ENCODE measurements around the gene MMP2. TPM values are rescaled to one million over a fixed set of nuclear protein-coding genes. Genes with fewer than 3 reads are reported as not detected.
A peak's percentile ranks its signal among the peaks of the same experiment; 100 is the strongest.

Gene MMP2
- total RNA-seq, 2 donors from 2014 or later, result not detected

DNA sequence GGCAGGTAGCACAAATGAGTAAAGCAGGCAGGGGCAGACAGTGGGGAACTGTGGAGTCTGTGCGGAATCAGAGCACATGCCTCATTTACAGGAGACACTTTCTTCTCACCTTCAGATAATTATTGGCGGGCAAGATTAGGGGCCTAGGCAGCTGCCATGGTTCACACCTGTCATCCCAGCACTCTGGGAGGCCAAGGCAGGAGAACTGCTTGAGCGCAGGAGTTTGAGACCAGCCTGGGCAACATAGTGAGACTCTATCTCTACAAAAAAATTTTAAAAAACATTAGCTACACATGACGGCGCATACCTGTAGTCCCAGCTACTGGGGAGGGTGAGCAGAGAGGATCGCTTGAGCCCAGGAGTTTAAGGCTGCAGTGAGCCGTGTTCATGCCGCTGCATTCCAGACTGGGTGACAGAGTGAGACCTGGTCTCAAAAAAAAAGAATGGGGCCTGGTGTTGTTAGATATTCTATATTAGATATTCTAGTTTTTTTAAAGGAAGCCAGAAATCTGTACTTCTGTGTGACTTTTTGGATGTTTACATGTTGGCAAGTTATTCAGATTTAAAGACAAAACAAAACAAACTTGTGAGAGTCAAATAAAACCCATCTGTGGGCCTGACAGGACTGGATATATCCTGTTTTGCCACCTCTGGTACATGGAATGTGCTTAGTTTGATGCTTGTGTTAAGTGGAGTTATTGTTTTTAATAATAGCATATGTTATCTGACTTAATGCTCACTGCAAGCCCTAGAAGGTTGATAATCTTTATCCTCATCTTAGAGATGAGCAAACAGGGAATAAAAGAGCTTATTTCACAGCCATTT is 24.9 kb downstream of the MMP2 start:
- Mint-ChIP-seq H3K36me3 (ENCODE audit: low read depth) (peaks cover 3% of the 10 kb centered on the region), H3K27ac (no peak overlapping the region), H3K4me1 (peaks cover 13% of the 10 kb centered on the region), H3K4me3 (no peak overlapping the region), H3K27me3 (peaks cover 38% of the 10 kb centered on the region)
- ATAC-seq (no peak), DNase-seq (no peak)
- H3K9me3 ChIP-seq (ENCODE audit: control insufficient read depth, low read length, poor library complexity, severe bottlenecking), result no peaks in the 10 kb centered on the region

DNA sequence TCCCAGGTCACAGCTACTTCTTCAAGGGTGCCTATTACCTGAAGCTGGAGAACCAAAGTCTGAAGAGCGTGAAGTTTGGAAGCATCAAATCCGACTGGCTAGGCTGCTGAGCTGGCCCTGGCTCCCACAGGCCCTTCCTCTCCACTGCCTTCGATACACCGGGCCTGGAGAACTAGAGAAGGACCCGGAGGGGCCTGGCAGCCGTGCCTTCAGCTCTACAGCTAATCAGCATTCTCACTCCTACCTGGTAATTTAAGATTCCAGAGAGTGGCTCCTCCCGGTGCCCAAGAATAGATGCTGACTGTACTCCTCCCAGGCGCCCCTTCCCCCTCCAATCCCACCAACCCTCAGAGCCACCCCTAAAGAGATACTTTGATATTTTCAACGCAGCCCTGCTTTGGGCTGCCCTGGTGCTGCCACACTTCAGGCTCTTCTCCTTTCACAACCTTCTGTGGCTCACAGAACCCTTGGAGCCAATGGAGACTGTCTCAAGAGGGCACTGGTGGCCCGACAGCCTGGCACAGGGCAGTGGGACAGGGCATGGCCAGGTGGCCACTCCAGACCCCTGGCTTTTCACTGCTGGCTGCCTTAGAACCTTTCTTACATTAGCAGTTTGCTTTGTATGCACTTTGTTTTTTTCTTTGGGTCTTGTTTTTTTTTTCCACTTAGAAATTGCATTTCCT is 26.5 kb downstream of the MMP2 start:
- H3K4me3 Mint-ChIP-seq, result no peak overlapping the region
- peaks cover 46% of the 10 kb centered on the region for H3K27me3 Mint-ChIP-seq
- peaks cover 5% of the 10 kb centered on the region for H3K36me3 Mint-ChIP-seq (ENCODE audit: low read depth)
- peaks cover 5% of the 10 kb centered on the region for H3K4me1 Mint-ChIP-seq
- ATAC-seq, result no peak
- H3K9me3 ChIP-seq (ENCODE audit: control insufficient read depth, low read length, poor library complexity, severe bottlenecking), result no peaks in the 10 kb centered on the region
- no peak overlapping the region for H3K27ac Mint-ChIP-seq
- DNase-seq, result no peak

DNA sequence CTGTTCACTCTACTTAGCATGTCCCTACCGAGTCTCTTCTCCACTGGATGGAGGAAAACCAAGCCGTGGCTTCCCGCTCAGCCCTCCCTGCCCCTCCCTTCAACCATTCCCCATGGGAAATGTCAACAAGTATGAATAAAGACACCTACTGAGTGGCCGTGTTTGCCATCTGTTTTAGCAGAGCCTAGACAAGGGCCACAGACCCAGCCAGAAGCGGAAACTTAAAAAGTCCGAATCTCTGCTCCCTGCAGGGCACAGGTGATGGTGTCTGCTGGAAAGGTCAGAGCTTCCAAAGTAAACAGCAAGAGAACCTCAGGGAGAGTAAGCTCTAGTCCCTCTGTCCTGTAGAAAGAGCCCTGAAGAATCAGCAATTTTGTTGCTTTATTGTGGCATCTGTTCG is 27.1 kb downstream of the MMP2 start:
- Mint-ChIP-seq H3K27me3 (peaks cover 46% of the 10 kb centered on the region), H3K36me3 (ENCODE audit: low read depth) (peaks cover 5% of the 10 kb centered on the region), H3K27ac (no peak overlapping the region), H3K4me3 (no peak overlapping the region), H3K4me1 (peaks cover 2% of the 10 kb centered on the region)
- DNase-seq (no peak), ATAC-seq (no peak)
- H3K9me3 ChIP-seq (ENCODE audit: control insufficient read depth, low read length, poor library complexity, severe bottlenecking), result no peaks in the 10 kb centered on the region

DNA sequence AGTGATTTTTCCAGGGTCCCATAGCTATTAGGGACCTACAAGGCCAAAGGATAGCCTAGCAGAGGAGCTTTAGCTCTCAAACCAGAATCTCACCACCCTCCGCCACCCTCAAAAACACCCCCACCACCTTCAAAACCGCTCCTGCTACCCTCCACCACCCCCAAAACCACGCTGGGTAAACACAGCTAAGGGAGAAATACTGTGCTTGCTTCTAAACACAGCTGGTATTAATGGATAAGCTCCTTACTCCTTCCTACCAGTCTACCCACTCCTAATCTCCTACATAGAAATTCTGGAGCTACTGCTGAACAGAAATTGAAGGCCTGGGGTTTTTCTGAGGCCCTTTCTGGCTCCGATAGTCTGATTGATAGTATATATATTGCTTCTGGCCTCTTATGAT is 27.7 kb downstream of the MMP2 start:
- Mint-ChIP-seq H3K36me3 (ENCODE audit: low read depth) (peaks cover 5% of the 10 kb centered on the region), H3K27ac (no peak overlapping the region), H3K27me3 (peaks cover 41% of the 10 kb centered on the region)

DNA sequence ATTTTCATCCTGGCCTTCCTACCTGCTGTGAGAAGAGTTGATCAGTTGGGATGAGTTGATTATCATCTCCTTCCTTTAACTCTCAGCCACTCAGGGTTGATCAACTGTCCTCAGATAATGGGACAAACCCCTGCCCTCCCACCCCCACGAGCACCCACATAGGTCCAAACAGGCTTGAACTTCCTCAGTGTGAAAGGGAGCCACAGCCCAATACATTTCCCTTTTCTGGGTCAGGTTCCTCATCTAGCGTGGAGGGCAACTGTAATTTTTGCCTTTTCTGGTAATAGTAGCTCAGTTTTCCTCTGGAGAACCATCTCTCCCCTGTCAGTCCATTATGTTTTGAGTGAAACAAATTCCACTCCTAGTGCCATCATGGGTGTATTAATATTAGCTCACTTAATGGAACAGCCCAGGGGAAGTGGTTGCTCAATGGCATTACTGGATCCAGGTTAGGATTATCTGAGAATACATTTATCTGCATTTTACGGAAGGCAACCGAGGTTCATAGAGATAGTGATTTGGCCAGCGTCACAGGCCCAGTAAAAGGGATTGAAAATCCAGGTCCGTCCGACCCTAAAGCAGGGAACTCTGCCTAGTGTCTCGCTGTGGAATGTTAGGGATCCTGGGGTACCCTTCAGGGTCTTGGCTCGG is 29.4 kb downstream of the MMP2 start:
- DNase-seq, result no peak
- peaks cover 2% of the 10 kb centered on the region for H3K4me1 Mint-ChIP-seq
- H3K36me3 Mint-ChIP-seq (ENCODE audit: low read depth), result peaks cover 5% of the 10 kb centered on the region
- H3K27ac Mint-ChIP-seq, result no peak overlapping the region
- no peak for ATAC-seq
- no peaks in the 10 kb centered on the region for H3K9me3 ChIP-seq (ENCODE audit: control insufficient read depth, low read length, poor library complexity, severe bottlenecking)
- peaks cover 48% of the 10 kb centered on the region for H3K27me3 Mint-ChIP-seq
- H3K4me3 Mint-ChIP-seq, result no peak overlapping the region

More for the DNA sequence above, 27.7 kb downstream of the MMP2 start:
- DNase-seq (no peak), ATAC-seq (no peak)
- peaks cover 2% of the 10 kb centered on the region for H3K4me1 Mint-ChIP-seq
- no peaks in the 10 kb centered on the region for H3K9me3 ChIP-seq (ENCODE audit: control insufficient read depth, low read length, poor library complexity, severe bottlenecking)
- H3K4me3 Mint-ChIP-seq, result no peak overlapping the region

DNA sequence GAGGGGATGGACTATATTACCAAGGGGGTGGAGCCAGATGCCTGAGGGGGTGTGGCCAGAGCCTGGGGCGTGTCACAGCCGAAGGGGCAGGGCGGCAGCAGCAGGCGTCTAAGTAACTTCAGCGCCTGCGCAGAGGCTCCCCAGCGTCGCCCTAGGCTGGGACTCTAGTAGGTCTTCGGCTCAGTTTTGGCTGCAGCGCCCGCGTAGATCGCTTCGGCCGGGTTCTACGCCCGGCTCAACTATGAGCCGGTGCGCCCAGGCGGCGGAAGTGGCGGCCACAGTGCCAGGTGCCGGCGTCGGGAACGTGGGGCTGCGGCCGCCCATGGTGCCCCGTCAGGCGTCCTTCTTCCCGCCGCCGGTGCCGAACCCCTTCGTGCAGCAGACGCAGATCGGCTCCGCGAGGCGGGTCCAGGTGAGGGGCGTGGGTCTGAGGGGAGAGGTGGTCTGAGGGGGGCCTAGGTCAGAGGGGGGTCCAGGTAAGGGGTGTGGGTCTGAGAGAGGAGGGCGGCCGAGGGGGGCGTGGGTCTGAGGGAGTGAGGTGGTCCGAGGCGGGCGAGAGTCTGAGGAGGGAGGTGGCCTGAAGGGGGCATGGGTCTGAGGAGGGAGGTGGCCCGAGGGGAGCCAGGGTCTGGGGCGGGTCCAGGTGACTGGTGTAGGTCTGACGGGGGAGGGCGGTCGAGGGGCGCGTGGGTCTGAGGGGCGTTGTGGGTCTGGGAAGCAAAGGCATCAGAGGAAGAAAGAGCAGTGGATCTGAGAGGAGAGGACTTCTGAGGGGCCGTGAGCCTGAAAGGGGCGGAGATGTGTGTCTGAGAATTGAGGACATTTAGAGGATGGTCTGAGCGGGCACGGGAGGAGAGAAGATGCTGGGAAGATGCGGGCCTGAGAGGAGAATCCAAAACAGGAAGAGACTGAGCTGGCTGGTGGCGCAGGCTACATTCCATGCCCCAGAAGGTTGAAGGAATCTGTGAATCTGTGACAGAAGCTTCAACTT is 30.2 kb downstream of the MMP2 start, which contains the start of gene LPCAT2:
LPCAT2 (plus strand) TSS at position 132 of the 991 bp plus-strand sequence; CDS start at position 242, 110 bp downstream.
- H3K27ac Mint-ChIP-seq, result no peak within 1 kb of the TSS
- peaks cover 5% of the 10 kb centered on the region for H3K36me3 Mint-ChIP-seq (ENCODE audit: low read depth)
- H3K4me3 Mint-ChIP-seq, result peak within 1 kb of the TSS; percentile 60
- H3K9me3 ChIP-seq (ENCODE audit: control insufficient read depth, low read length, poor library complexity, severe bottlenecking), result no peaks in the 10 kb centered on the region
- peaks cover 2% of the 10 kb centered on the region for H3K4me1 Mint-ChIP-seq
- peaks cover 48% of the 10 kb centered on the region for H3K27me3 Mint-ChIP-seq
- DNase-seq, result no peak
- ATAC-seq, result peak; percentile 42

DNA sequence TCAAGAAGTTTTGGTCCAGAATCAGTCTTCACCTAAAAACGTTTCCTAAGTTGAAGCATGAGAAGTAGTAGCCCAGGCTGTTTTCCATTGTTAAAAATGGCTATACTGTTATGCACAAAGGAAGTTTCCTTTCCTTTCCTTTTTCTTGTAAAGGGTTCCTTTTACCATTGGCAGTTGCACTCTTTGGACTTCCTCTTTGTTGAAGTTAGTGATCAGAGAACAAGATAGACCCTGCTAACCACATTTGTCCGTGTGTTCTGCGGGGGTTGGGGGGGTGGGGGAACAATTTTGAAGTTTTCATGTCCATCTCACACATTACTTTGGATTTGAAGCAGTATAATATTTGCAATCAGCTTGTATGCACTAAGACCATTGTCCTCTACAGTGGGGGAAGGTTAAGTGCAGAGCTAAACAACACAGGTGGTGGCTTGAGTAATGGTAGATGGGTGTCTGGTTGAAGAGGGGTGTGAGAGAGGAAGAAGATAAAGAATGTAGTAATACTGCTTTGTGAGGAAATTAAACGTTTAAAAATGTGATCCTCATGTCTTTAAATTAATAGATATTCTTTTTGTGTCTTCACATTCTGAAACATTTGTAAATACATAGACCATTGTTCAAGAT is 31.3 kb downstream of the MMP2 start:
- ATAC-seq (no peak), DNase-seq (no peak)
- Mint-ChIP-seq H3K27ac (no peak overlapping the region), H3K27me3 (peaks cover 48% of the 10 kb centered on the region), H3K4me3 (no peak overlapping the region), H3K4me1 (peaks cover 2% of the 10 kb centered on the region), H3K36me3 (ENCODE audit: low read depth) (peaks cover 5% of the 10 kb centered on the region)
- no peaks in the 10 kb centered on the region for H3K9me3 ChIP-seq (ENCODE audit: control insufficient read depth, low read length, poor library complexity, severe bottlenecking)

DNA sequence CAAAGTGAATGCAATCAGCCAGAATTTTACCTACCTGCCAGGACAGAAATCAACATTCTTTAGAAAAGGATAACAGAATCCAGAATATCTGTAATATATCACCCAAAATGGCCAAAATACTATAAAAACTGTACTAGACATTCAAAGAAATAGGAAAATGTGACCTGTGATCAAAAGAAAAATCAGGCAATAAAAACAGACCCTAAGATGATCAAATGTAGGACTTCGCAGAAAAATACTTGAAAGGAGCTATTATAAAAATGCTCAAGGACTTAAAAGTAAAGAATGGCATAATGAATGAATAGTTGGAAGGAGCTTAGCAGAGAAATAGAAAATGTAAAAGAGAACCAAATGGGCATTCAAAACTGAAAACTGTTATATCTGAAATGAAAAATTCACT is 33.9 kb downstream of the MMP2 start:
- Mint-ChIP-seq H3K4me3 (no peak overlapping the region), H3K27ac (no peak overlapping the region), H3K4me1 (peaks cover 2% of the 10 kb centered on the region), H3K36me3 (ENCODE audit: low read depth) (peaks cover 5% of the 10 kb centered on the region), H3K27me3 (peaks cover 25% of the 10 kb centered on the region)
- ATAC-seq (no peak), DNase-seq (no peak)
- no peaks in the 10 kb centered on the region for H3K9me3 ChIP-seq (ENCODE audit: control insufficient read depth, low read length, poor library complexity, severe bottlenecking)

DNA sequence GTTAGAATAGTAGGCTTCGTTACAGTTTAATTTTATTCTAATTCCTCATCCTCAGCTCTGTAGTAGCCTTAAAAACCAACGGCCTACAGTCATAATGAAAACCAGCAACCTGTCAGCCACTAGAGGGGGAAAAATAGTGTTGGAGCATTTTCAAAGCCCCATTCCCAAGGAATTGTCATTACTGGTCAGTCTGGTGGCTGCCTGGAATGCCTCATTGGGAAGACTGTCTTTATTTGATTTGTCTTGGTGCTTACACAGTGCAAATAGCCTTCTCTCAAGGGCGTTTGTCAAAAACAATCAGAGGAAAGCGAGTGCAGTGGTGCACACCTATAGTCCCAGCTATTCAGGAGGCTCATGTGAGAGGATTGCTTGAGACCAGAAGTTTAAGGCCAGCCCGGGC is 34.6 kb downstream of the MMP2 start:
- Mint-ChIP-seq H3K27me3 (peaks cover 20% of the 10 kb centered on the region), H3K36me3 (ENCODE audit: low read depth) (peaks cover 3% of the 10 kb centered on the region), H3K27ac (no peak overlapping the region), H3K4me1 (peaks cover 2% of the 10 kb centered on the region), H3K4me3 (no peak overlapping the region)
- no peaks in the 10 kb centered on the region for H3K9me3 ChIP-seq (ENCODE audit: control insufficient read depth, low read length, poor library complexity, severe bottlenecking)
- ATAC-seq (no peak), DNase-seq (no peak)

DNA sequence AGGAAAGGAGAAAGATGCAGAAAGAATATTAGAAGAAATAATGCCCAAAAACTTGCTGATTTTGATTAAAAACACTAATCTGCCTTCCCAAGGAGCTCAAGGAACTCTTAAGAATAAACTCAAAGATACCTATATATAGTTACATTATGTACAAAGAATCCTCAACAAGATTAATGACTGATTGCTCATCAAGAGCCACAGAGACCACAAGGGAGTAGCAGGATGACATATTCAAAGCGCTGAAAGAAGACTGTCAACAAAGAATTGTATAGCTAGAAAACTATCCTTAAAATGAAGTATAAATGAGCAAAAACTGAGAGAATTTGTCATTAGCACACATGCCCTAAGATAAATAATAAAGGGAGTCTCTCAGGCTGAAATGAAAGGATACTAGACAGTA is 36.1 kb downstream of the MMP2 start:
- H3K36me3 Mint-ChIP-seq (ENCODE audit: low read depth), result no peaks in the 10 kb centered on the region
- no peak for ATAC-seq
- no peak for DNase-seq
- no peaks in the 10 kb centered on the region for H3K4me1 Mint-ChIP-seq
- H3K27me3 Mint-ChIP-seq, result peaks cover 9% of the 10 kb centered on the region
- no peak overlapping the region for H3K4me3 Mint-ChIP-seq
- no peaks in the 10 kb centered on the region for H3K9me3 ChIP-seq (ENCODE audit: control insufficient read depth, low read length, poor library complexity, severe bottlenecking)
- no peak overlapping the region for H3K27ac Mint-ChIP-seq

DNA sequence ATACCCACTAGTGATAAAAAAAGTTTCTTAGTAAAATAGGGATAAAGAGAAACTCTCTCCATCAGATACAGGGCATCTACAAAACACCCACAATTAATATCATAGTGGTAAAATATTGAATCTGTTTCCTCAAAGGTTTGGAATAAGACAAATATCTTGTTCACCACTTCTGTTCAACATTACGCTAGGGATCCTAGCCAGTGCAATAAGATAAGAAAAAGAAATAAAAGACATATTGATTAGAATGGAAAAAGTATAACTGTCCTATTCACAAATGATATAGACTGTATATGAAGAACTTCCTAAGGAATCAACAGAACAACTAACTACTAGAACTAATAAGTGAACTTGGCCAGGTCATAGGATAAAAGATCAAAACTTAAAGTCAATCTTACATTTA is 42.8 kb downstream of the MMP2 start:
- no peak for ATAC-seq

DNA sequence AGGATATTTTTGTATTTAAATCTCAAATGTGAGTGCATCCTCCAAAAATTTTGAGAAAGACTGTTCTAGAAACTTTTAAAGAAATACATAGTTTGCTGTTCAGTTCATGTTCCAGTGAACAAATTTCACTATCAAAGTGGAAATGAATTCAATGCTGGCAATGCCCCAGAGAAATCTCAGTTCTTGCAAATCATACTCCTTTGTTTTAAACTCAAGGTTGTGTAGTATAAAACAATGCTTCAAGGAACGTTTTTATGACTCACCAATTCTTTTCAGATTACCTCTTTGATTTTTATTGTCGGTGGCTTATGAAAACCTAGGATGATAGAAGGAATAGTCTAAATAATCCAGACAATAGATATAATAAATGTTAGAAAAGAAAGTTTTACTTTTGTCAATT is 47.4 kb downstream of the MMP2 start:
- Mint-ChIP-seq H3K27me3 (peaks cover 17% of the 10 kb centered on the region), H3K27ac (no peak overlapping the region)

More for the DNA sequence above, 42.8 kb downstream of the MMP2 start:
- Mint-ChIP-seq H3K4me3 (no peak overlapping the region), H3K27ac (no peak overlapping the region), H3K36me3 (ENCODE audit: low read depth) (no peaks in the 10 kb centered on the region), H3K27me3 (no peaks in the 10 kb centered on the region), H3K4me1 (no peaks in the 10 kb centered on the region)
- no peak for DNase-seq
- H3K9me3 ChIP-seq (ENCODE audit: control insufficient read depth, low read length, poor library complexity, severe bottlenecking), result no peaks in the 10 kb centered on the region

More for the DNA sequence above, 47.4 kb downstream of the MMP2 start:
- H3K4me3 Mint-ChIP-seq, result no peak overlapping the region
- no peaks in the 10 kb centered on the region for H3K4me1 Mint-ChIP-seq
- H3K9me3 ChIP-seq (ENCODE audit: control insufficient read depth, low read length, poor library complexity, severe bottlenecking), result no peaks in the 10 kb centered on the region
- DNase-seq (no peak), ATAC-seq (no peak)
- no peaks in the 10 kb centered on the region for H3K36me3 Mint-ChIP-seq (ENCODE audit: low read depth)
